ENCODE data around the gene SH3GL2.

DNA sequence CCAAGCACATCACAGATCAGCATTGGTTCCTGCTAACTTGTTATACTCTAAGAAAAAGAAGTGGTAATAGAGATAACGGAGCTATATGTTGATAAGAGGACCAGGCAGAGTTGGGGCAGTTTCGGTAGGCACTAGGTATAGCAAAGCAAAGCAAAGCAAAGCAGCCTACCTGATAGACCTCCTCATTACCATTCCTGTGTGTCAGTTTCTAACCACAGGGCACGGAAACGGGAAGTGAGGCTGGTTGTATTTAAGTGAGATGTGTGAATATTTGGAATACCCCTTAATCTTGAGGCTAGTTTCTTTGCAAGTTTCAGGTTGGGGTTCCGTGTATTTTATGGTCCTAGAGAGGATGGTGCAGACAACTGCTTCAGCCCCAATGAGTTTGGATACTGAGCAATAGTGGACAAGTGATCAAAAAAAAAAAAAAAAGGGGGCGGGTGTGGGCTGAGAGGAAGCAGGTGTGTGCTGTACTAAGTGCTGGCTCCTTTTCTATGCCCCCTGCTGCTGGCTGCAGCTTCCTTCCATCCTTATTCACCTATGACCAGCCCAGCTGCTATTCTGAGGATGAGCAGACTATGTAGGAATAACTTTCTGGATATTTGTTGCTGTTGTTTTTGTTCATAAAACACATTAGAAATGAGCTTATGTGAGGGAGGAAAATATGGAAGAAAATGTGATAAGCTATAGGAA, 183.3 kb downstream of the SH3GL2 start:
- no peak for TF ChIP-seq TAF1 (IDR thresholded peaks at IDR 0.05; ENCODE audit: low read depth)
- no peak for TF ChIP-seq MAX (IDR thresholded peaks at IDR 0.05)
- TF ChIP-seq CREB1 (IDR thresholded peaks at IDR 0.05; ENCODE audit: low read depth): no peak
- TF ChIP-seq, protein P1, sequence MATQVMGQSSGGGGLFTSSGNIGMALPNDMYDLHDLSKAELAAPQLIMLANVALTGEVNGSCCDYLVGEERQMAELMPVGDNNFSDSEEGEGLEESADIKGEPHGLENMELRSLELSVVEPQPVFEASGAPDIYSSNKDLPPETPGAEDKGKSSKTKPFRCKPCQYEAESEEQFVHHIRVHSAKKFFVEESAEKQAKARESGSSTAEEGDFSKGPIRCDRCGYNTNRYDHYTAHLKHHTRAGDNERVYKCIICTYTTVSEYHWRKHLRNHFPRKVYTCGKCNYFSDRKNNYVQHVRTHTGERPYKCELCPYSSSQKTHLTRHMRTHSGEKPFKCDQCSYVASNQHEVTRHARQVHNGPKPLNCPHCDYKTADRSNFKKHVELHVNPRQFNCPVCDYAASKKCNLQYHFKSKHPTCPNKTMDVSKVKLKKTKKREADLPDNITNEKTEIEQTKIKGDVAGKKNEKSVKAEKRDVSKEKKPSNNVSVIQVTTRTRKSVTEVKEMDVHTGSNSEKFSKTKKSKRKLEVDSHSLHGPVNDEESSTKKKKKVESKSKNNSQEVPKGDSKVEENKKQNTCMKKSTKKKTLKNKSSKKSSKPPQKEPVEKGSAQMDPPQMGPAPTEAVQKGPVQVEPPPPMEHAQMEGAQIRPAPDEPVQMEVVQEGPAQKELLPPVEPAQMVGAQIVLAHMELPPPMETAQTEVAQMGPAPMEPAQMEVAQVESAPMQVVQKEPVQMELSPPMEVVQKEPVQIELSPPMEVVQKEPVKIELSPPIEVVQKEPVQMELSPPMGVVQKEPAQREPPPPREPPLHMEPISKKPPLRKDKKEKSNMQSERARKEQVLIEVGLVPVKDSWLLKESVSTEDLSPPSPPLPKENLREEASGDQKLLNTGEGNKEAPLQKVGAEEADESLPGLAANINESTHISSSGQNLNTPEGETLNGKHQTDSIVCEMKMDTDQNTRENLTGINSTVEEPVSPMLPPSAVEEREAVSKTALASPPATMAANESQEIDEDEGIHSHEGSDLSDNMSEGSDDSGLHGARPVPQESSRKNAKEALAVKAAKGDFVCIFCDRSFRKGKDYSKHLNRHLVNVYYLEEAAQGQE (IDR thresholded peaks at IDR 0.05; ENCODE audit: low read depth): no peak
- no peak for TF ChIP-seq NFIC (IDR thresholded peaks at IDR 0.05)
- TF ChIP-seq EP300 (IDR thresholded peaks at IDR 0.05; ENCODE audit: borderline replicate concordance): no peak
- TF ChIP-seq EGR1 (IDR thresholded peaks at IDR 0.05): no peak
- TF ChIP-seq TCF12 (IDR thresholded peaks at IDR 0.05; ENCODE audit: low read depth): no peak
- no peak for TF ChIP-seq FOXM1 (IDR thresholded peaks at IDR 0.05; ENCODE audit: borderline replicate concordance, low read depth)
